Gastroesophageal sphincter (tissue), 4 donors: ENCODE measurements around the gene PRTFDC1. TPM values are rescaled to one million over a fixed set of nuclear protein-coding genes. Genes with fewer than 3 reads are reported as not detected.
"Not testable (repeated sequence)": the region's sequence is repeated elsewhere in the genome, so short reads cannot be mapped to it uniquely, and the experiment has no call there.

ENCODE experiments used
- ATAC-seq: fragments of 150-250 bp; one replicate; pipeline ENCODE4 v1.9.1; 2016; ENCODE audit warnings: mild to moderate bottlenecking, moderate library complexity
- H3K27ac ChIP-seq, 4 donors: fragments of 200-600 bp; sonication (generic) in 3 of 4; 1 replicate in 3 of 4; 2 replicates in 1 of 4; pipeline ENCODE4 v1.5.1; 2016 to 2019
- H3K27me3 ChIP-seq: fragments of 200-600 bp; sonication (generic); one replicate; pipeline ENCODE4 v1.5.1; 2019
- H3K36me3 ChIP-seq, 2 donors: fragments of 200-600 bp; sonication (generic); one replicate each; pipeline ENCODE4 v1.5.1; 2019; ENCODE audit warnings: control low read depth in 1 of 2
- H3K4me1 ChIP-seq, 3 donors: fragments of 200-600 bp; sonication (generic); 1 replicate in 2 of 3; 2 replicates in 1 of 3; pipeline ENCODE4 v1.5.1; 2016 to 2019; ENCODE audit warnings: control low read depth in 2 of 3
- H3K4me3 ChIP-seq, 2 donors: fragments of 200-600 bp; sonication (generic); one replicate each; pipeline ENCODE4 v1.5.1; 2019; ENCODE audit warnings: mild to moderate bottlenecking in 1 of 2, moderate library complexity in 1 of 2
- H3K9me3 ChIP-seq, 3 donors: fragments of 200-600 bp; sonication (generic); one replicate each; pipeline ENCODE4 v1.5.1; 2017 to 2019; ENCODE audit warnings: control low read depth in 2 of 3
- EP300 ChIP-seq: sonication (generic); formaldehyde crosslinking; IDR thresholded peaks from one replicate; pipeline ENCODE4 v1.6.1; 2017; ENCODE audit warnings: antibody characterized with exemption, mild to moderate bottlenecking
- POLR2A ChIP-seq, 2 donors: fragments of 450-650 bp; IDR thresholded peaks; one replicate each; pipeline ENCODE4 v1.6.1; 2017; ENCODE audit warnings: antibody characterized with exemption in 2 of 2, mild to moderate bottlenecking in 2 of 2, moderate library complexity in 1 of 2
- POLR2AphosphoS5 ChIP-seq: sonication (generic); formaldehyde crosslinking; IDR thresholded peaks from one replicate; pipeline ENCODE4 v1.6.1; 2017; ENCODE audit warnings: antibody characterized with exemption
- WGBS, 2 donors: methylation state at CpG; one replicate each; pipeline ENCODE4 v1.1.5; 2018; ENCODE audit warnings: low coverage in 1 of 2; 5-methylcytosine and 5-hydroxymethylcytosine counted together
- total RNA-seq, 4 donors: library from RNA; depleted of rRNA; stranded (reverse); fragments of >200 nt; gene quantifications; one replicate each; pipeline ENCODE4 v1.1.0, GENCODE V29; 2016
- TF ChIP-seq, protein P1 (sequence below), 4 experiments: fragments of 200-600 bp in 2 of 4; fragments of 450-650 bp in 2 of 4; sonication (generic) in 1 of 4; IDR thresholded peaks; one replicate each; pipeline ENCODE4 v1.5.1; 2017 to 2019; ENCODE audit warnings: antibody characterized with exemption in 4 of 4, mild to moderate bottlenecking in 2 of 4, moderate library complexity in 2 of 4

Gene PRTFDC1
- total RNA-seq, 4 donors from 2014 or later = 3.2 to 14.6 (median 7.9) TPM

DNA sequence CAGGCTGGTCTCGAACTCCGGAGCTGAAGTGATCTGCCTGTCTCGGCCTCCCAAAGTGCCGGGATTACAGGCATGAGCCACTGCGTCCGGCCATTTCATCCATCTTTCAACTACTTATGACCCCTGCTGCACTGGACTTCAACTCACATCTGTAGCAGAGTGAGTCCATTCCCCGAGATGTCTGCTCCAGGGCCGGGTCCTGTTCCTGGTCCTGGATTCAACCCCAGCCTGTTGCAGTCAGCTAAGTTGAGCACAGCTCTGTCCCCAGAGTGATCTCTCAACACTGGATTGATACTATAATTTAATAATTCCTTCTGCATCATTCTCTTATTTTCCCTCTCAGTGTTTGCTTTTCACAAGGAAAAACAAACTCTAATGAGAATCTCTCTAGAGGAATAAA is 25.8 kb downstream of the PRTFDC1 start:
- Histone ChIP-seq H3K4me1 (peaks cover 0 to 2% (median 0%) of the 10 kb centered on the region in 3 donors), H3K36me3 (no peaks in the 10 kb centered on the region), H3K9me3 (peaks cover 0 to 8% (median 0%) of the 10 kb centered on the region in 3 donors), H3K4me3 (no peak overlapping the region), H3K27me3 (no peaks in the 10 kb centered on the region), H3K27ac (no peak overlapping the region)
- ATAC-seq = no peak
- TF ChIP-seq POLR2AphosphoS5 (no peak), EP300 (no peak), POLR2A (IDR thresholded peaks at IDR 0.05) (no peak)
- TF ChIP-seq, protein P1, sequence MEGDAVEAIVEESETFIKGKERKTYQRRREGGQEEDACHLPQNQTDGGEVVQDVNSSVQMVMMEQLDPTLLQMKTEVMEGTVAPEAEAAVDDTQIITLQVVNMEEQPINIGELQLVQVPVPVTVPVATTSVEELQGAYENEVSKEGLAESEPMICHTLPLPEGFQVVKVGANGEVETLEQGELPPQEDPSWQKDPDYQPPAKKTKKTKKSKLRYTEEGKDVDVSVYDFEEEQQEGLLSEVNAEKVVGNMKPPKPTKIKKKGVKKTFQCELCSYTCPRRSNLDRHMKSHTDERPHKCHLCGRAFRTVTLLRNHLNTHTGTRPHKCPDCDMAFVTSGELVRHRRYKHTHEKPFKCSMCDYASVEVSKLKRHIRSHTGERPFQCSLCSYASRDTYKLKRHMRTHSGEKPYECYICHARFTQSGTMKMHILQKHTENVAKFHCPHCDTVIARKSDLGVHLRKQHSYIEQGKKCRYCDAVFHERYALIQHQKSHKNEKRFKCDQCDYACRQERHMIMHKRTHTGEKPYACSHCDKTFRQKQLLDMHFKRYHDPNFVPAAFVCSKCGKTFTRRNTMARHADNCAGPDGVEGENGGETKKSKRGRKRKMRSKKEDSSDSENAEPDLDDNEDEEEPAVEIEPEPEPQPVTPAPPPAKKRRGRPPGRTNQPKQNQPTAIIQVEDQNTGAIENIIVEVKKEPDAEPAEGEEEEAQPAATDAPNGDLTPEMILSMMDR (IDR thresholded peaks at IDR 0.05) = no peak
- 92 to 93% methylated on average over 4 to 7 of the region's 8 CpGs for WGBS, 2 donors

DNA sequence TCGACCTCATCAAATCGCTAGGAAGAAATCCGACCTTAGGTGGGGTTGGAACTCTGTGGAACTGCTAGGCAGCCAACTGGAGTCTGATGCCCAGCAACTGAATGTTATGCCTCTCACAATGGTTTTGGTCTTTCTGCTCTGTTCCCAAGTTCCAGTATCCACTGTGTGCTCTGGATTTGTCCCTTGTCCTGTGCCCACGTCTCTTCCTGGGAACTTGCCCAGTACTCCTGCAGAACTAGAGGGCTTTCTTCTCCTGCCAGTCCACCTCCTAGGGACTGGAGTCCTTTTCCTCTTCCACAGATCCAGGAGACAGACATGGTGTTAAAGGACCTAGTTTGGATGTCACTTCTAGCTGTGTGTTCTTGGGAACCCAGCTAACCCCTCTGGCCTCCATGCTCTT is 26.6 kb downstream of the PRTFDC1 start:
- Histone ChIP-seq H3K36me3 (no peaks in the 10 kb centered on the region), H3K27me3 (no peaks in the 10 kb centered on the region), H3K4me3 (no peak overlapping the region), H3K9me3 (peaks cover 0 to 8% (median 0%) of the 10 kb centered on the region in 3 donors), H3K4me1 (peaks cover 0 to 9% (median 5%) of the 10 kb centered on the region in 3 donors), H3K27ac (no peak overlapping the region)
- no peak for ATAC-seq
- TF ChIP-seq POLR2AphosphoS5 (no peak), POLR2A (IDR thresholded peaks at IDR 0.05) (no peak), EP300 (no peak)
- TF ChIP-seq, protein P1 (IDR thresholded peaks at IDR 0.05) = no peak
- 84 to 96% methylated on average over 4 of the region's 4 CpGs for WGBS, 2 donors

DNA sequence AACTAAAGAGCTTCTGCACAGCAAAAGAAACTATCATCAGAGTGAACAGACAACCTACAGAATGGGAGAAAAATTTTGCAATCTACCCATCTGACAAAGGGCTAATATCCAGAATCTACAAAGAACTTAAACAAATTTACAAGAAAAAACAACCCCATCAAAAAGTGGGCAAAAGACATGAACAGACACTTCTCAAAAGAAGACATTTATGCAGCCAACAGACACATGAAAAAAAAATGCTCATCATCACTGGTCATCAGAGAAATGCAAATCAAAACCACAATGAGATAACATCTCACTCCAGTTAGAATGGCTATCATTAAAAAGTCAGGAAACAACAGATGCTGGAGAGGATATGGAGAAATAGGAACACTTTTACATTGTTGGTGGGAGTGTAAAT is 27.9 kb downstream of the PRTFDC1 start:
- H3K4me3 ChIP-seq, H3K27me3 ChIP-seq, H3K9me3 ChIP-seq, ATAC-seq, H3K36me3 ChIP-seq, H3K27ac ChIP-seq, H3K4me1 ChIP-seq: not testable (repeated sequence)

DNA sequence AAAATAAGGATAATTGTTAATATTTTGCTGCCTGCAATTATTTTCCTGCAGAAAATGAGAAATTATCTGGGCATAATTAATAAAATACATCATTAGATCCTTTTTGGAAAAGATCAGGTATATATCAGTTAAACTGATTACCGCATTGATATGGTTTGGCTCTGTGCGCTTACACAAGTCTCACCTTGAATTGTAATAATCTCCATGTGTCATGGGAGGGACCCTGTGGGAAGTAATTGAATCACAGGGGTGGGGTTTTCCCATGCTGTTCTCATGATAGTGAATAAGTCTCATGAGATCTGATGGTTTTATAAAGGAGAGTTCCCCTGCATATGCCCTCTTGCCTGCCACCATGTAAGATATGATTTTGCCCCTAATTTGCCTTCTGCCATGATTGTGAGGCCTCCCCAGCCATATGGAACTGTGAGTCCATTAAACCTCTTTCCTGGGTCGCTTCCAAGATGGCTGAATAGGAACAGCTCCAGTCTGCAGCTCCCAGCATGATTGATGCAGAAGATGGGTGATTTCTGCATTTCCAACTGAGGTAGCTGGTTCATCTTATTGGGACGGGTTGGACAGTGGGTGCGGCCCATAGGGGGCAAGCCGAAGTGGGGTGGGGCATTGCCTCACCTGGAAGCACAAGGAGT is 30.1 kb downstream of the PRTFDC1 start:
- not testable (repeated sequence) for H3K9me3 ChIP-seq, H3K4me1 ChIP-seq, H3K27ac ChIP-seq, ATAC-seq, H3K36me3 ChIP-seq, H3K4me3 ChIP-seq, H3K27me3 ChIP-seq
- 68 to 93% methylated on average over 3 of the region's 6 CpGs for WGBS, 2 donors

DNA sequence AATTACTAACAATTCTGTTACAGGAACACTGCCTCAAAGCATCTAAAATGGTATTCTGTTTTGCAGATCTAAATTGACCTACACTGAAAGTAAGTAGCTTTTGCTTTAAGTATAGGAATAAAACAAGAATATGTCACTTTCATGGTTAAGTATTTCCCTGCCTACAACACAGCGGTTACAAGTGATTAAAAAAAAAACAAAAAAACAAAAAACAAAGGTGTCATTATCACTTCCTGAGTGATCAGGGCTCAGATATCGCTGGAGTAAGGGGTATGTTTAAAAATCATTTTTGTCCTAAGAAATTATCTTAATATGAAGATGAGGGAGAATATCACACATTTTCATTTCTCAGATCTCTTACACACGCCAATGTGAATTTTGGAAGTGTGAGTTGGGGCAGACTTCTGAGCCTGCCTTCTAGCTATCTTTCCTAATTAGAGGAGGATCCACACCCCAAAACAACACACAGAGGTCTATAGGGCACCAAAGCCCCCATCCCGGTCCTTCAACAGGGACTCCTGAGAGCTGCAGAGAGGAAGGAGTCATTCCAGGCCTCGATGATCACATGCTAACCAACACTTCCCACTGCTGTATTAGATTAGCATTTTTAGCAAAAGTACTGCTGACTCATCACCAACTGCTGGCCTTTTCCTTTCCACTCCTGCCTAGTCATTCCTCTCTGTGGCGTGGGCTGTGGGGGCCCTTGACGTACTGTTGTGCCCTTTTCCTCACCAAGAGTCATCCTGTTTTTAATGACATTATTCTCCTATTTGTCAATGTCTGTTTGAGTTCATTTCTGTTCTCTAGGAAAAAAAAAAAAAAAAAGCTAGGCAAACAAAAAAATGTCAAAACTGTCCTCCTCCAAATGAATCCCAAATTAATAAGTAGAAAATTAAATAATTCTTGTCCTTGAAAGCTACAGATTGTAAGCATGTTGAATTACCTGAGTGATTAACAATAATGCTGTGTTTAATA is 31.2 kb downstream of the PRTFDC1 start:
- H3K27ac ChIP-seq = peak overlapping the region in 1 of 4 donors; percentile 20

DNA sequence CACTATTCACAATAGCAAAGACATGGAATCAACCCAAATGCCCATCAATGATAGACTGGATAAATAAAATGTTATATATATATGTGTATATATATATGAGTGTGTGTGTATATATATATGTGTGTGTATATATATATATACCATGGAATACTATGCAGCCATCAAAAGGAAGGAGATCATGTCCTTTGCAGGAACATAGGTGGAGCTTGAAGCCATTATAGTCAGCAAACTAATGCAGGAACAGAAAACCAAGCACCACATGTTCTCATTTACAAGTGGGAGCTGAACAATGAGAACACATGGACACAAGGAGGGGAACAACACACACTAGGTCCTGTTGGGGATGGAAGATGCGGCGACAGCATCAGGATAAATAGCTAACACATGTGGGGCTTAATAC is 32.2 kb downstream of the PRTFDC1 start:
- not testable (repeated sequence) for H3K27ac ChIP-seq, H3K4me3 ChIP-seq, H3K36me3 ChIP-seq, H3K4me1 ChIP-seq, H3K27me3 ChIP-seq, H3K9me3 ChIP-seq, ATAC-seq
- 94 to 100% methylated on average over 2 of the region's 2 CpGs for WGBS, 2 donors

More for the DNA sequence above, 31.2 kb downstream of the PRTFDC1 start:
- ATAC-seq = peak; percentile 69
- WGBS, 2 donors = 33 to 52% methylated on average over 5 to 7 of the region's 7 CpGs
- Histone ChIP-seq H3K27me3 (no peaks in the 10 kb centered on the region), H3K4me3 (no peak overlapping the region), H3K9me3 (peaks cover 0 to 8% (median 0%) of the 10 kb centered on the region in 3 donors), H3K36me3 (no peaks in the 10 kb centered on the region), H3K4me1 (peaks cover 0 to 9% (median 5%) of the 10 kb centered on the region in 3 donors)
- TF ChIP-seq POLR2AphosphoS5 = peak; percentile 79
- TF ChIP-seq EP300 = no peak
- TF ChIP-seq, protein P1 (IDR thresholded peaks at IDR 0.05) = no peak

DNA sequence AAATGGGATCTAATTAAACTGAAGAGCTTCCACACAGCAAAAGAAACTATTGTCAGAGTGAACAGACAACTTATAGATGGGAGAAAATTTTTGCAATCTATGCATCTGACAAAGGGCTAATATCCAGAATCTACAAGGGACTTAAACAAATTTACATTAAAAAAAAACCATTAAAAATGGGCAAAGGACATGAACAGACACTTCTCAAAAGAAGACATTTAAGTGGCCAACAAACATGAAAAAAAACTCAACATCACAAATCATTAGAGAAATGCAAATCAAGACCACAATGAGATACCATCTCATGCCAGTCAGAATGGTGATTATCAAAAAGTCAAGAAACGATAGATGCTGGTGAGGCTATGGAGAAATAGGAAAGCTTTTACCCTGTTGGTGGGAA is 32.8 kb downstream of the PRTFDC1 start:
- H3K27ac ChIP-seq, H3K27me3 ChIP-seq, H3K9me3 ChIP-seq, H3K36me3 ChIP-seq, ATAC-seq, H3K4me3 ChIP-seq: not testable (repeated sequence)
- H3K4me1 ChIP-seq = peaks cover 0 to 13% (median 5%) of the 10 kb centered on the region in 3 donors
- WGBS, 2 donors = 78 to 100% methylated on average over 1 of the region's 1 CpG
